SK-N-SH (cell line): ENCODE results near the gene NFIX. TPM values are rescaled to one million over a fixed set of nuclear protein-coding genes. Genes with fewer than 3 reads are reported as not detected.

Experiments used
- CTCF ChIA-PET: fragments of 300-600, 350-600 bp; formaldehyde crosslinking; extraction: SDS; loops from one replicate; lab custom pipeline; 2021; lab: Yijun Ruan, JAX
- POLR2A ChIA-PET: fragments of 350-600 bp; sonication (Branson Sonifier 250); formaldehyde crosslinking; extraction: SDS; loops from one replicate; lab custom pipeline; 2020; ENCODE audit warnings: antibody characterized with exemption, inconsistent platforms; lab: Yijun Ruan, JAX
- DNase-seq: peaks from one replicate; pipeline ENCODE4 v3.0.0; 2012
- H2AFZ ChIP-seq: fragments of 200-600 bp; sonication (generic); 2 replicates; pipeline ENCODE4 v1.8.1; 2016; ENCODE audit warnings: antibody characterized with exemption, mild to moderate bottlenecking, low read depth
- H3F3A ChIP-seq: fragments of 200-600 bp; sonication (generic); replicated peaks from 2 replicates; pipeline ENCODE3; 2016; ENCODE audit warnings: antibody characterized with exemption, mild to moderate bottlenecking; ENCODE audit not compliant: insufficient read depth
- H3K27ac ChIP-seq, 2 experiments: fragments of 200-500 bp in 1 of 2; fragments of 200-600 bp in 1 of 2; sonication (Bioruptor generic) in 1 of 2; sonication (generic), shearing (Covaris generic) in 1 of 2; 2 replicates each; pipeline versions ENCODE4 v1.5.1 to v1.6.1; 2014 to 2016; ENCODE audit warnings: low read depth in 2 of 2, inconsistent platforms in 1 of 2, low read length in 1 of 2, mild to moderate bottlenecking in 1 of 2, mixed read lengths in 1 of 2
- H3K27me3 ChIP-seq: fragments of 200-600 bp; sonication (generic), shearing (Covaris generic); 2 replicates; pipeline ENCODE4 v1.6.1; 2016; ENCODE audit warnings: mixed run types; ENCODE audit not compliant: insufficient read depth
- H3K36me3 ChIP-seq, 2 experiments: fragments of 200-500 bp in 1 of 2; fragments of 200-600 bp in 1 of 2; sonication (Bioruptor generic) in 1 of 2; sonication (generic) in 1 of 2; replicated peaks in 1 of 2; 2 replicates each; pipeline versions ENCODE3 to v1.5.1; 2014 to 2016; ENCODE audit warnings: low read length in 1 of 2, mild to moderate bottlenecking in 1 of 2; ENCODE audit not compliant: insufficient read depth in 2 of 2, control insufficient read depth in 1 of 2
- H3K4me1 ChIP-seq, 2 experiments: fragments of 200-500 bp in 1 of 2; fragments of 200-600 bp in 1 of 2; sonication (Bioruptor generic) in 1 of 2; sonication (generic), shearing (Covaris generic) in 1 of 2; 2 replicates each; pipeline versions ENCODE4 v1.5.1 to v1.6.1; 2014 to 2016; ENCODE audit warnings: low read depth in 1 of 2, low read length in 1 of 2, mixed run types in 1 of 2; ENCODE audit not compliant: insufficient read depth in 2 of 2, control insufficient read depth in 1 of 2
- H3K4me2 ChIP-seq: fragments of 200-600 bp; sonication (generic), shearing (Covaris generic); 2 replicates; pipeline ENCODE4 v1.6.1; 2017; ENCODE audit warnings: mixed run types
- H3K4me3 ChIP-seq, 2 experiments: fragments of 200-500 bp in 1 of 2; fragments of 200-600 bp in 1 of 2; sonication (Bioruptor generic) in 1 of 2; sonication (generic), shearing (Covaris generic) in 1 of 2; 2 replicates each; pipeline versions ENCODE4 v1.5.1 to v1.8.1; 2014 to 2016; ENCODE audit warnings: low read depth in 2 of 2, inconsistent platforms in 1 of 2, low read length in 1 of 2, mild to moderate bottlenecking in 1 of 2, mixed read lengths in 1 of 2, moderate library complexity in 1 of 2
- H3K79me2 ChIP-seq: fragments of 200-600 bp; sonication (generic); 2 replicates; pipeline ENCODE4 v1.8.1; 2017; ENCODE audit warnings: mild to moderate bottlenecking; ENCODE audit not compliant: insufficient read depth
- H3K9ac ChIP-seq: fragments of 200-600 bp; sonication (generic); 2 replicates; pipeline ENCODE4 v1.6.1; 2017; ENCODE audit warnings: mixed run types
- H3K9me2 ChIP-seq: fragments of 200-600 bp; sonication (generic); 2 replicates; pipeline ENCODE4 v1.6.1; 2017; ENCODE audit warnings: mixed run types
- H3K9me3 ChIP-seq: fragments of 200-600 bp; sonication (generic); 2 replicates; pipeline ENCODE4 v1.6.1; 2017; ENCODE audit warnings: mixed run types, mild to moderate bottlenecking, moderate library complexity
- H4K20me1 ChIP-seq: fragments of 200-600 bp; sonication (generic); 2 replicates; pipeline ENCODE4 v1.6.1; 2017; ENCODE audit warnings: mild to moderate bottlenecking, mixed run types; ENCODE audit not compliant: insufficient read depth
- CHD2 ChIP-seq: fragments of 150-350 bp; IDR thresholded peaks from 2 replicates; pipeline ENCODE4 v1.6.1; 2018; ENCODE audit warnings: low read length; ENCODE audit not compliant: partially characterized antibody
- ELF1 ChIP-seq: IDR thresholded peaks from 2 replicates; pipeline ENCODE4 v1.4.0; 2012
- EP300 ChIP-seq, 2 experiments: IDR thresholded peaks; 2 replicates each; pipeline versions ENCODE4 v1.4.0 to v1.6.1; 2012; ENCODE audit warnings: borderline replicate concordance in 1 of 2, low read depth in 1 of 2, low read length in 1 of 2
- FOSL2 ChIP-seq: IDR thresholded peaks from 2 replicates; pipeline ENCODE4 v1.4.0; 2012; ENCODE audit warnings: low read depth, mild to moderate bottlenecking, moderate library complexity, borderline replicate concordance
- FOXJ3 ChIP-seq: sonication (generic); formaldehyde crosslinking; IDR thresholded peaks from 2 replicates; pipeline ENCODE4 v1.5.1; 2020; ENCODE audit warnings: mild to moderate bottlenecking, missing genetic modification reagents
- GABPA ChIP-seq: IDR thresholded peaks from 2 replicates; pipeline ENCODE4 v1.4.0; 2012; ENCODE audit warnings: low read depth, mild to moderate bottlenecking
- MEF2A ChIP-seq: IDR thresholded peaks from 2 replicates; pipeline ENCODE4 v1.4.0; 2012; ENCODE audit warnings: low read depth, borderline replicate concordance
- RCOR1 ChIP-seq: fragments of 150-350 bp; IDR thresholded peaks from 2 replicates; pipeline ENCODE4 v1.6.1; 2017; ENCODE audit warnings: antibody characterized with exemption, low read length
- RFX5 ChIP-seq: IDR thresholded peaks from 2 replicates; pipeline ENCODE4 v1.6.1; 2012; ENCODE audit warnings: mild to moderate bottlenecking, improper control_type of control experiment, low read length
- SIN3A ChIP-seq: IDR thresholded peaks from 2 replicates; pipeline ENCODE4 v1.6.1; 2012; ENCODE audit warnings: low read depth, mild to moderate bottlenecking, low read length, moderate library complexity, borderline replicate concordance
- SMC3 ChIP-seq: IDR thresholded peaks from 2 replicates; pipeline ENCODE4 v1.6.1; 2012; ENCODE audit warnings: low read depth, low read length, improper control_type of control experiment
- TEAD4 ChIP-seq: IDR thresholded peaks from 2 replicates; pipeline ENCODE4 v1.4.0; 2012; ENCODE audit warnings: mild to moderate bottlenecking, borderline replicate concordance; ENCODE audit not compliant: insufficient read depth
- WGBS: methylation state at CpG from one replicate; pipeline ENCODE4 v1.1.6; 2017; ENCODE audit warnings: low lambda C conversion rate; 5-methylcytosine and 5-hydroxymethylcytosine counted together
- polyA plus RNA-seq, 3 experiments: library from polyadenylated mRNA; depleted of rRNA; stranded (reverse); fragments of >200 nt; gene quantifications; 2 replicates each; pipeline ENCODE4 v1.2.3, GENCODE V29; 2012
- TF ChIP-seq, protein P1 (sequence below): fragments of 150-350 bp; IDR thresholded peaks from 2 replicates; pipeline ENCODE4 v1.6.1; 2017; ENCODE audit warnings: antibody characterized with exemption, low read length, low read depth, borderline replicate concordance
- TF ChIP-seq, protein P2 (sequence below): IDR thresholded peaks from 2 replicates; pipeline ENCODE4 v1.4.0; 2012; ENCODE audit warnings: low read depth, borderline replicate concordance
- TF ChIP-seq, protein P3 (sequence below): IDR thresholded peaks from 2 replicates; pipeline ENCODE4 v1.4.0; 2012; ENCODE audit warnings: low read depth

Gene NFIX
- polyA plus RNA-seq, 1 of the 3 experiments (the other 2 are of a cell fraction), result 14.8 TPM

DNA sequence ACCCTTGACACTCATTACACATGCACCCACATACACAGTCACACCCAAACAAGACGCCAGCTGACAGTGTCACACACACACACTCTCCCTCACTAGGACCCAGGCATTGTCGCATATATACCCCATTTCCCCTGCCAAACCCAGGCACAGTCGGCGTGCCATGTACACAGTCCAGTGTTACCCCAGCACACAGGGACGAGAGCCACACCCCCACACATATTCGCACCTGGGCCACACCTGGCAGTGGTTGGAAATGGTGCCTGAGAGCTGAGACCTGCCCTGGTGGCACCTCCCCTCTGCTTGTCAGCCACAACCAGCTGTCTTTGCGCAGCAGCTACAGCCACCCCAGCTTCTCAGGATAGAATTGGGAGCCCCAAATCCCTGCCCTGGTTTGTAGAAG, 9.0 kb downstream of the NFIX start:
- Histone ChIP-seq H3K9me3 (no peaks in the 10 kb centered on the region), H3K36me3 (no peaks in the 10 kb centered on the region), H3K27ac (no peak overlapping the region), H3K9me2 (no peaks in the 10 kb centered on the region), H3K4me1 (no peaks in the 10 kb centered on the region), H3K79me2 (peaks cover 32% of the 10 kb centered on the region), H3K4me2 (no peak overlapping the region), H3K4me3 (no peak overlapping the region), H3K27me3 (no peaks in the 10 kb centered on the region), H4K20me1 (peaks cover 13% of the 10 kb centered on the region; the same call in 1 of the 2 replicates), H2AFZ (no peak overlapping the region), H3F3A (no peaks in the 10 kb centered on the region), H3K9ac (no peak overlapping the region)
- no peak for DNase-seq
- CTCF ChIA-PET, result interaction anchor here (0.7 to 4.2 kb wide), 9 partner anchors 10 to 89 kb away, joined by 3 to 23 read pairs (median 5); no protein-coding TSS in a partner anchor
- TF ChIP-seq GABPA, result no peak
- TF ChIP-seq, protein P1, sequence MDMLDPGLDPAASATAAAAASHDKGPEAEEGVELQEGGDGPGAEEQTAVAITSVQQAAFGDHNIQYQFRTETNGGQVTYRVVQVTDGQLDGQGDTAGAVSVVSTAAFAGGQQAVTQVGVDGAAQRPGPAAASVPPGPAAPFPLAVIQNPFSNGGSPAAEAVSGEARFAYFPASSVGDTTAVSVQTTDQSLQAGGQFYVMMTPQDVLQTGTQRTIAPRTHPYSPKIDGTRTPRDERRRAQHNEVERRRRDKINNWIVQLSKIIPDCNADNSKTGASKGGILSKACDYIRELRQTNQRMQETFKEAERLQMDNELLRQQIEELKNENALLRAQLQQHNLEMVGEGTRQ, result no peak
- TF ChIP-seq EP300 (IDR thresholded peaks at IDR 0.05; ENCODE audit: borderline replicate concordance in 1 of 2, low read depth in 1 of 2, low read length in 1 of 2), result no peak
- no peak for TF ChIP-seq ELF1
- no peak for TF ChIP-seq FOSL2
- no peak for TF ChIP-seq MEF2A
- no peak for TF ChIP-seq SIN3A
- no peak for TF ChIP-seq SMC3
- TF ChIP-seq, protein P2, sequence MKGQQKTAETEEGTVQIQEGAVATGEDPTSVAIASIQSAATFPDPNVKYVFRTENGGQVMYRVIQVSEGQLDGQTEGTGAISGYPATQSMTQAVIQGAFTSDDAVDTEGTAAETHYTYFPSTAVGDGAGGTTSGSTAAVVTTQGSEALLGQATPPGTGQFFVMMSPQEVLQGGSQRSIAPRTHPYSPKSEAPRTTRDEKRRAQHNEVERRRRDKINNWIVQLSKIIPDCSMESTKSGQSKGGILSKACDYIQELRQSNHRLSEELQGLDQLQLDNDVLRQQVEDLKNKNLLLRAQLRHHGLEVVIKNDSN, result no peak
- no peak for TF ChIP-seq FOXJ3 (CRISPR knock-in tag)
- no peak for TF ChIP-seq RCOR1
- no peak for TF ChIP-seq CHD2
- no peak for TF ChIP-seq RFX5
- POLR2A ChIA-PET, result no interaction called here
- 96% methylated on average over 7 of the region's 7 CpGs for WGBS

DNA sequence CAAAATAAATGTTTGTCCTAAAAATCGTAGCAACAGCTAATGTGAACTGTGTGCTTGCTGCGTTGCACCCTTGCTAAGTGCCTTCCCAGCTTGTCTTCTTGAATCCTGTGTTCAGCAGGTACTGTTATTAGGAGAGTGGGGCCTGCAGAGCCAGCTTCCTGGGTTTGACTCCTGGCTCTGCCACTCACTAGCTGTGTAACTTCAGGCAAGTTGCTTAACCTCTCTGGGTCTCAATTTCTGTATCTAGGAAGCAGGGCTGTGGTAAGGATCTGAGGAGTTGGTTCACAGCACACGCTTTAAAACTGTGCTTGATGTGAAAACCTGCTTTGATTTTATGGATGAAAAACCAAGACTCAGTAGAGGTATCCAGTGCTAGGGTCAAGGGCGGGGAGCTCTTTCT, 10.0 kb downstream of the NFIX start:
- Histone ChIP-seq H3F3A (no peaks in the 10 kb centered on the region), H4K20me1 (peaks cover 14% of the 10 kb centered on the region; the same call in 1 of the 2 replicates), H3K4me1 (no peaks in the 10 kb centered on the region), H3K79me2 (peaks cover 25% of the 10 kb centered on the region), H3K9ac (no peak overlapping the region), H2AFZ (no peak overlapping the region), H3K9me3 (no peaks in the 10 kb centered on the region), H3K4me3 (no peak overlapping the region), H3K27me3 (no peaks in the 10 kb centered on the region), H3K9me2 (no peaks in the 10 kb centered on the region), H3K27ac (no peak overlapping the region), H3K4me2 (no peak overlapping the region), H3K36me3 (no peaks in the 10 kb centered on the region)
- 97% methylated on average over 4 of the region's 4 CpGs for WGBS
- TF ChIP-seq TEAD4 (no peak), FOSL2 (no peak), CHD2 (no peak)
- TF ChIP-seq, protein P3, sequence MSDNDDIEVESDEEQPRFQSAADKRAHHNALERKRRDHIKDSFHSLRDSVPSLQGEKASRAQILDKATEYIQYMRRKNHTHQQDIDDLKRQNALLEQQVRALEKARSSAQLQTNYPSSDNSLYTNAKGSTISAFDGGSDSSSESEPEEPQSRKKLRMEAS, result no peak
- DNase-seq, result no peak
- ChIA-PET CTCF (interaction anchor here (0.8 to 4.2 kb wide), 10 partner anchors 9 to 89 kb away, joined by 3 to 26 read pairs (median 10); no protein-coding TSS in a partner anchor), POLR2A (no interaction called here)
